ENCODE results near the gene TRAF6.
A peak's percentile ranks its signal among the peaks of the same experiment; 100 is the strongest.
"Not testable (repeated sequence)": the region's sequence is repeated elsewhere in the genome, so short reads cannot be mapped to it uniquely, and the experiment has no call there.

The TRAF6 gene

GRCh38 chr11:36498721-36499120 lies 11.4 kb downstream of the TRAF6 start:
- FAIRE-seq (no peak), DNase-seq (ENCODE audit: insufficient read length, low spot score) (no peak)

GRCh38 chr11:36493332-36493731 lies 16.7 kb downstream of the TRAF6 start:
- DNase-seq (ENCODE audit: insufficient read length, low spot score) (no peak), FAIRE-seq (no peak)

- no peak for FAIRE-seq
Observed at GRCh38 chr11:36492724-36493304, 17.3 kb downstream of the TRAF6 start.

GRCh38 chr11:36490026-36490806 lies 19.9 kb downstream of the TRAF6 start:
- no peak for DNase-seq (ENCODE audit: insufficient read length, low spot score)
- FAIRE-seq = no peak

More at GRCh38 chr11:36492724-36493304, 17.3 kb downstream of the TRAF6 start:
- DNase-seq (ENCODE audit: insufficient read length, low spot score) = peak; percentile 39

- FAIRE-seq (no peak), DNase-seq (ENCODE audit: insufficient read length, low spot score) (no peak)
Observed at GRCh38 chr11:36488096-36488495, 22.0 kb downstream of the TRAF6 start.

- FAIRE-seq (no peak), DNase-seq (ENCODE audit: insufficient read length, low spot score) (no peak)
Observed at GRCh38 chr11:36487619-36488018, 22.5 kb downstream of the TRAF6 start.

GRCh38 chr11:36485298-36486002 lies 24.6 kb downstream of the TRAF6 start:
- peak; percentile 49 for FAIRE-seq

GRCh38 chr11:36483042-36483441 lies 27.0 kb downstream of the TRAF6 start:
- FAIRE-seq; DNase-seq (ENCODE audit: insufficient read length, low spot score): not testable (repeated sequence)

More at GRCh38 chr11:36485298-36486002, 24.6 kb downstream of the TRAF6 start:
- no peak for DNase-seq (ENCODE audit: insufficient read length, low spot score)

GRCh38 chr11:36480833-36481232 lies 29.2 kb downstream of the TRAF6 start:
- FAIRE-seq = no peak

GRCh38 chr11:36478700-36479329 lies 31.3 kb downstream of the TRAF6 start:
- FAIRE-seq (peak; percentile 33), DNase-seq (ENCODE audit: insufficient read length, low spot score) (peak; percentile 51)

More at GRCh38 chr11:36480833-36481232, 29.2 kb downstream of the TRAF6 start:
- no peak for DNase-seq (ENCODE audit: insufficient read length, low spot score)

- FAIRE-seq (no peak), DNase-seq (ENCODE audit: insufficient read length, low spot score) (no peak)
Observed at GRCh38 chr11:36475192-36475591, 34.9 kb downstream of the TRAF6 start.

- DNase-seq (ENCODE audit: insufficient read length, low spot score) (no peak), FAIRE-seq (no peak)
Observed at GRCh38 chr11:36471577-36471976, 38.5 kb downstream of the TRAF6 start.

GRCh38 chr11:36469881-36470802 lies 39.9 kb downstream of the TRAF6 start:
- FAIRE-seq = peak; percentile 33
- no peak for DNase-seq (ENCODE audit: insufficient read length, low spot score)

GRCh38 chr11:36469063-36469462 lies 41.0 kb downstream of the TRAF6 start:
- no peak for DNase-seq (ENCODE audit: insufficient read length, low spot score)

GRCh38 chr11:36467916-36468315 lies 42.2 kb downstream of the TRAF6 start:
- DNase-seq (ENCODE audit: insufficient read length, low spot score) (no peak), FAIRE-seq (no peak)

More at GRCh38 chr11:36469063-36469462, 41.0 kb downstream of the TRAF6 start:
- no peak for FAIRE-seq

GRCh38 chr11:36467012-36467411 lies 43.1 kb downstream of the TRAF6 start:
- FAIRE-seq (no peak), DNase-seq (ENCODE audit: insufficient read length, low spot score) (no peak)

- DNase-seq (ENCODE audit: insufficient read length, low spot score) (no peak), FAIRE-seq (peak; percentile 13)
Observed at GRCh38 chr11:36465449-36466163, 44.5 kb downstream of the TRAF6 start.

- DNase-seq (ENCODE audit: insufficient read length, low spot score) (no peak), FAIRE-seq (no peak)
Observed at GRCh38 chr11:36464720-36465119, 45.4 kb downstream of the TRAF6 start.

- DNase-seq (ENCODE audit: insufficient read length, low spot score) (peak; percentile 47), FAIRE-seq (peak; percentile 69)
Observed at GRCh38 chr11:36463781-36464180, 46.3 kb downstream of the TRAF6 start.
